Islet precursor cell (in vitro differentiated cells): ENCODE data around the gene CCDC92.
A peak's percentile ranks its signal among the peaks of the same experiment; 100 is the strongest.

Source experiments
- DNase-seq: peaks from one replicate; pipeline ENCODE4 v3.0.0-alpha.2; 2018

Gene CCDC92

DNA sequence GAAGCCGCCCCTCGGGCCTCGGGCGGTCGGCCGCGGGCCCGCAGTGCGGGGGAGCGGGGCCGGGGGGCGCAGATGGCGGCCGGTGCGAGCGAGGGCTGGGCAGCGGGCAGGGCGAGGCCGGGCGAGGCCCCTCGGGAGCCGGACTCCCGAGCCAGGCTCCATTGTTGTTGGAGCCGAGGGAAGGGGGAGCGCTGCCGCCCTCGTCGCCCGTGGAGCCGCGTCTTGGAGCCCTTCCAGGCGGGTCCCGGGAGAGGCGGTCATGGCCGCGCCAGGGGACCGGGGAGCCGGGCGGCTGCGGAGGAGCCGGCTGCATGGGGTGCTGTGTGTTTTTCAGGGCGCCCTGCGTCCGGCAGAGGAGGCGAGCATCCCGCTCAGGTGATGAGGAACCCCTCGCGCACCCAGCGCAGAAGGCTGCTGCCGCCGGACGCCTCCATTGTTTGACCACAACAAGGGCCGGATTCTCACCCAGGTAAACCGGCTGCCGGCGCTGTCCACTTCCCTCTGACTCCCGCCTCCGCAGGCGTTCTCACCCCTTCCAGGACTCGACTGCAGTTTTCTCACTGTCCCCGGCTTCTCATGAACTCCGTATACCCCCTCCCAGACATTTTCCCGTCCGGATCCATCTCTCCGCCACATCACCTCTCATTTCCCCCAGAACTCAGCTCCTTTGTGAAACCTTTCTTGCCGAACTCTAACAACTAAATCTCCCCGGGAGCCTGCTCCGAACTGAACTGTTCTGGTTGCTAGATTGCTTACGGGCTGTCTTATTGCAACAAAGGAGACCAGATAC is 1.1 kb upstream of the CCDC92 start:
- DNase-seq, result peak; percentile 85

DNA sequence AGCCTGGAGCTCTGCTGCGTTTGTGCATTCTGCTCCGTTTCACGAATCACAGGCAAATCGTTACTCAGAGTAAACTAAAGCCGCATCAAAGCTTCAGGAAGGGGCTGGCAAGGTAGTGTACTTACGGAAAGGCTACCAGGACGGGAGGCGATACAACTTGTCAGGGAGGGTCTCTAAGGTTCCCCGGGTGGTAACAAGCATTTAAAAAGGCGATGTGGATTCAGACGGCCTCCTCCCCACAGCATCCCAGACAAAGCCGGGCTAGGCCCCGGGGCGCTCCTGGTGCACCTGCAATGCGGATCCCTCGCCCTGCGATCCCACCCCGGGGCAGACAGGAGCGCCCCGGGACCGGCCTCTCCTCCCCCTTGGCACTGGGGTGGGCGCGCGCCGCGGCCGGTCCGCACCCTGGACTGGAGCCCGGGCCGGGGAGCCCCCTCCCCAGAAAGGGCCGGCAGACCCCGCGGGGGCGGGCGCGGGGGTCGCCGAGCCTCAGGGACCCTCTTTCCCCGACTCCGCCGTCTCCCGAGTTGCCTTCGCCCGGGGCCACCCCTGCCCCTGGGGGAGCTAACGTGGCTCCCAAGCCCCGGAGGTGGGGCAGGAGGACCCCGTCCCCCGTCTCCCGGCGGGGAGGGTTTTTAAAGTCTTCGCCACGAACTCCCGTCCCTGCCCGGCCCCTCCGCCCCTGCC is 718 bp downstream of the CCDC92 start:
- DNase-seq, result peak; percentile 79

DNA sequence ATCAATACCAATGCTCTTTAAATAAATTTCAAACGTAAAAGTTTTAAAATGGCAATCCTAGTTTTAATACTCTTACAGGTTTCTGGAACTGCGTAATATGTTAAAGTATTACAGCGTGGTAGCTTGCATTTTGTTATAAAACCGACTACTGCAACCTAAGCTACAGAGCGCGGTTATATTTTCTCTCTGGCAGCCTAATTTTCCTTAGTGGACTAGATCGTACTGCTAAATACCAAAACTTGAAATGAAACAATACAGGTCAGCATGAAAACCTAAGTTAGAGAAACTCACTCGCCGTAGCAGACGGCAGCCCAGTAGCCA is 1.2 kb downstream of the CCDC92 start:
- DNase-seq, result no peak

DNA sequence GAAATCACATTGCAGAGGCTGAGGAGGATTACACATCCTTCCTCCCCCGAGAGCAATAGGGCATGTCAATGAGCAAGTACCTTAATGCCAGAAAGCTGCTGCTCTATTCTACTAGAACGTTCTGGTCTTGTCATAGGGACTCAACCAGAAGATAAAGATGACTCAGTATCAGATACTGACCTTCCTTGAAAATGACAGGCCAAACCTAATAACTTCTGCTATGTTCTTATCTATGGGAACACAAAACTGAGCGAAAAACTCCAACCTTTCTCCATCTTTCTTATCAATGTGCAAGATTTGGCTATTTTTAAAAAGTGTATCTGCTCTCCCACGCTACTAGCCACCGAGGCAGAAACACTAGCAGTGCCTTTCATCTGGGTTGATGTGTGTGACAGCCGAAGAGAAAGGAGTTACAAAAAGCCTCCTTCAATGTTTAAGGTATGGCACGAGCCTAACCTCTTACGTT is 5.5 kb downstream of the CCDC92 start:
- DNase-seq, result no peak

DNA sequence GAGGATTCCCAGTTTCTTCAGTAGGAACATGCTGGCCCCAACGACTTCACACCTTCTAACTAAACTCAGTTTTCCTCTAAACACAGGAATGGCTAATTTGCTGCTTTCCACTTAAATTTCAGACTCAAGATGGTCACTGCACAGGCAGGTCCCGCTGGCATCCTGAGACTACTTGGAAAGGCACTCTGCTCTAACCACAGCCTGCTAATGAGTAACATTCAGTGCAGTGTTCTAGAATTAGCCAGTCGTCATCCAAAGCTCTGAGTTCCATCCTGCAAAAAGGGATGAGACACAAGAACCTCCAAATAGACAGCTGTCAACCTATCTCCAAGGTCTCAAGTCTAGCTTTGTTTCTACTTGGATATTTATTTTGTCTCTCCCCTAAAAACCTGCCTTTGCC is 6.0 kb downstream of the CCDC92 start:
- peak; percentile 49 for DNase-seq

DNA sequence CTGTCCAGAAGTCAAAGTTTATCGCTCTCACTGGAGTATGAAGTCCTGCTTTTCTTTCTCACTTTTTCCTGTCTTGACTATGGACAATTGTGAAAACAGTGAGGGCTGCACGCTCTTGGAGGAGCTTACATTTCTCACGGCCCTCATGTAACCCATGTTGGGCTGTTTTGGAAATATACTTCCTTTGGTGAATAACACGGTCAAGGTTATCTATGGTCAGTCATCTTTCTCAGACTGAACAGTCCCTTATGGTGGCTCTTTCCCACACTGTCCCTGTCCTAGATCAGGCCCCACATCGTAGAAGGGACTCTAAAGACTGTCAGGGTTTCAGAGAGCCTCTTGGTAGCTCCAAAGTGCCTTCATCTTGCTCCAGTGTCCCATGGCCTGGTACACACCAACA is 7.2 kb downstream of the CCDC92 start:
- DNase-seq, result peak; percentile 37

DNA sequence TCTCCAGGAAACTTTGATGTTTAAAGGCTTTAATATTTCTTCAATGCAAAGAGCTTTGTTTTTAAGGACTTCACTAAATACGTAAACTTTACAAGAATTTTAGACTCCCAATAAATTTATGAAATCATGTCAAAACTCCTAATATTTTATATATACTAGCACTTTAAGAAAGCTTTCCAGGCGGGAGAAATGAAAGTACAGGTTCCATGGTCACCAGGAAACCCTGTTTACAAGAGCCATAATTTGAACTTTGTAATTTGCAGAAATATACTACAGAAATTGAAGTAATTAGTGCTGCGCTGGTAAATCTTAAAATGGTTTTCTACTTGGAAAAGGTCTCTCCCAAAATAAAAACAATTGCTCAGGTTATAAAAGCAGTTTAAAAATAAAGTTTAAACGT is 8.8 kb downstream of the CCDC92 start:
- no peak for DNase-seq

DNA sequence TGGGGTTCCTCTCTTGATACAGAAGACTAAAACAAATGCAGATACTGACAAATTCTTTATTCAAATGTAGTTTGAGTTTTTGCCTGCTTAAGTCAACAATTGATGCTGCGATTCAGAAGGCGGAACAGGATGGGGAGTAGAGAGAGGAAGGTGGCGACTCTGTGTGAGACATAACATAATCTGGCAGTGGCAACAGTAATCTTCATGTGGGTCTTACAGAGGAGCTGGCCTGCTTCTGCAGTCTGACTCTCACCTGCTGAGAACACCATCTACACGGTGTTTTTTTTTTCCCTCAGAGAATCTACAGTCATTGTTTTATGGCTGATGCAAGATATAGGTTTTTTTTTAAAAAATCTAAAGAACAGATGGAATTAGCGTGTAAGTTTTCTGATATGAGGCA is 10.1 kb downstream of the CCDC92 start:
- no peak for DNase-seq

DNA sequence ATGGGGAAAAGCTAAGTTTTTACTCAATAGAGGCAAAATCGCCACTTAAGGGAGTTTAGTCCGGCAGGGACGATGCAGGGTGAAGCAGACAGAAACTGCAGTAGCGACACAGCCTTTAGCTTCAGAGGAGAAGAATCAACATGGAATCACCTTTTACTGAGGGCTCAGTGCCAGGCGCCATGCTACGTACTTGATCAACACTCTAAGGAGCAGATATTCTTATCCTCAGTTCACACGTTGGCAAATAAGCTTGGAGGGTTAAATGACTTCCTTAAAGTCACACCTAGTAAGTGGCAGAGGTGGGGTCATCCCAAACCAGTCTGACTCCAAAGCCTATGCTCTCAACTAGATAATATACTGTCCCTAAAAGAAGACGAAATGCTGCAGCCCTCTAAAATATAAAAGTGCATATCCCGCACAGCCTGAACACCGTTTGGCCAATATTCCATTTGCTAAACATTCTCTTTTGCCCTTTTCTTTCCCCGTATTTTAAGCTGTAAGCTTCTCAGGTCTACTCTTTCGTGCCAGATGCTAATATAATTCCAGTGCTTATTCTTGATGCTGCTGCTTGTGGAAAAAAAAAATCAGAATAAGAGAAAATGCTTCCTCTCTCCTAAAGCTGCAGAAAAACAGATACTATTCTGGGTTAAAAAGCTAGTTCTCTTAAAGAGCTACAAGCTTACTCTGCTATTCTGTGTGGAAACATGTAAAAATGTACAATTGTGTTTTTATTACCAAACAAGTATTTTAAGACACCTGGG is 10.9 kb downstream of the CCDC92 start:
- no peak for DNase-seq

DNA sequence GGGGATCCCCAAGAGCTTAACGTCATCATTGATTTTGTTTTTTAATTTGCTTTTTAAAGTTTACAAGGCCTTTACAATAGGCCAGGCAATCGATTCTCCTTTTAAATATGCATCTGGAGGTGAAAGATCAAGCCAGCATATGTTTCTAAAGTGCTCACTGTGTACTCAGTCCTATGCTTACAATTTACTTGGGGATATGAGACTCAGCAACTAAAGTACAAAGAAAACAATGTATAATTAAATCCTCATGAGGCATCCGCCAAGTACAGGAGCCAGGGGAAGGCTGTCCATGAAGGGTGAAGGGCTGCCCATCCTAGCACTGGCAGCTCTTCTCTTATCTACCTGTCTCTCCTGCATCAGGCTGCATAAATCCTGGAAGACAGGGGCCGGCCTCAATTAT is 11.8 kb downstream of the CCDC92 start:
- peak; percentile 37 for DNase-seq

DNA sequence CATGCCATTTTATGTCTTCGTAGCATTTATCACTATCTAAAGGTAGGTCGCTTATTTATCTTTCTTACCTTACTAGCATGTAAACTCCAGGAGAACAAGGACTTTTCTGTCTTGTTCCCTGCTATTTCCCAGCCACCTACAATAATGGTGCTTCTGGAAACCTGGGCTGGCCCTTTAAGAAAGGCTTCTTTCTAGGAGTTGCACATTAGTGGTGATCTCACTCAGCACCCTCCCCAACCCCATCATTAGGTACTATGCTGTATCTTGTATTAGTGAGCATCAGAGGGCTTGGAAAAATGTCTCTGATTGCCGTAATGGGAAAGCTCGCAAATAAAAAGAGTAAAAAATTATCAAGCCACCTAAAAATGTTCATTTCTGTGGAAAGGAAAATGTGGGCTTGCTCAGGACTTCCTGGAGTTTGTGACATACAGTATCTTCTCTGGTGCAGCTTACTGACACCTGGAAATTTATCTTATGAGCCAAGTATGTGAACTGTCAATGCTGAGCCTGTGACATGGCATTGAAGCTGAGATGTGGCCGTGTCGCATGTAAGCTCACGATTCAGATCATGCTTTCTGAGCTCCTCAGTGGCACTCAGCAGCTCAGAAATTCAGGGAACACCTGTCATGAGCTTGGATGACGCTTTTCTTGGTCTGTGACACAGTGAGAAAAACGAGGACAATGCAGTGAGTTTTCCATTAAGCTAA is 12.4 kb downstream of the CCDC92 start:
- DNase-seq, result peak; percentile 37

DNA sequence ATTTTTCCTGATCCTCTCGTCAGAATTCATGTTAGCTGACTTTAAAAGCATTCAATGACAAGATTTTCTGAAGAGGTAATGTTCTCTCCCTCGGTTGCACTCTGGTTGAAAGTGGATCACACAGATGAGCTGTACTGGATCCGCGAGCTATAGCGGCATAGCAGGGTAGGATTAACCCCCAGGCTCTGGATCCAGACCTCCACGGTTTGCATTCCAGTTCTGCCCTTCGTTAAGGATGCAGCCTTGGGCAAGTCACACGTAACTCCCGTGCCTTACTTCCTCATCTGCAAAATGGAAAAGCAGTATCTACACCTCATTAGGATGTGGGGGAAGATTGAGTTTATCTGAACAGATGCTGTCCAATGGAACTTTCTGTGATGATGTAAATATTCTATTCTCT is 13.8 kb downstream of the CCDC92 start:
- DNase-seq, result peak; percentile 76

DNA sequence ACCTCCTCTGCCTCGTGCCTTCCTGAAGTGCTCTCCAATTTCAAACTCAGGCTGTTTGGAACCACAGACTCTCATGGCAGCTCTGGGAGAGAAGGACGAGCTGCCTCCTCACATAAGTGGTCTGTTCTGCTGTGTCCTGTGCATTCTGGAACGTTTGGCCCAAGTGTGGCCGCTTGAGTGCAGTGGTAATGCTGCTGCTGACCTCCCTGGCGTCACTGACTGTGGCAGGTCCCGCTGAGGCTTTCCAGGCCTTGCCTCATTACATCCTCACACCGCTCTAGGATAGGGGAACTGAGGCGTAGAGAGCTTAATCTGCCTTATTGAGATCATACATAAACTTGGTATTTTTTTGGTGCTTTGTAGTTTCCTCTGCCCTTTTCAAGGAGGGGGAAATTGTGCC is 14.2 kb downstream of the CCDC92 start:
- peak; percentile 67 for DNase-seq

DNA sequence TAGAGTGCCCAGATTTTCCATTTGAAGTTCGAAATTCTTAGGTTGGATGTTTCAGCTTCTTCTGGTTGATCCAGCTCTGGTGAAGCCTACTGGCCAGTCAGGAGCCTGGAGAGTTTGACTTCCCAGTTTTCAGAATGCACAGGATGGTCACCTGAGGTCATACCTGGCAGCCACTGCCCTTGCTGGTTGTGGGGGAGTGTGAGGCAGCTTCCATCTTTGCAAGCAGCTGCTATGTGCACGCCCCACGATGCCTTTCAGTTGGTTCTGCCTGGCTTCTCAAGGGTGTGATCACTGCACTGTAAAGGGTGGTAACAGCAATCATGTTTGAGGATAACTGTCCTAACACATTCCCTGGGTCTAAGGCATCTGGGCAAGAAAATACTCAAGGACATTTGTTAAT is 15.4 kb downstream of the CCDC92 start:
- no peak for DNase-seq

DNA sequence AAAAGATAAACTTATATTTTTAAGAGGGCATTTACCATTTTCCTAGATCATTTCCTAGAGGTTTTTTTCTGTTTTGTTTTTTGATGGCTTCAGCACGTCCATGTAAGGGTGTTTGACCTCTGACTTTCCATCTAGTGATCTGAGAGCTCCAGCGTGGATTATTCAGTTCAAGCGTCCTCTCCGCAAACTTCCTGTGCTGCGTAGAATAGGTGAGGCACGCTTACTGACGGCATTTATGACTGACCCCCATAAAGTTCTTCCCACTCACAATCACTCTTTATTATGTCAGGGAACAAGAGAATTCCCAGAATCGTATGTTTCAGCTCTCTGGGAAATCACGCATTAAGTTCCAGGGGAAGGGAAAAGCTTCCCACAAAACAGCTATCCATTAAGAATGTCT is 16.4 kb downstream of the CCDC92 start:
- DNase-seq, result no peak

DNA sequence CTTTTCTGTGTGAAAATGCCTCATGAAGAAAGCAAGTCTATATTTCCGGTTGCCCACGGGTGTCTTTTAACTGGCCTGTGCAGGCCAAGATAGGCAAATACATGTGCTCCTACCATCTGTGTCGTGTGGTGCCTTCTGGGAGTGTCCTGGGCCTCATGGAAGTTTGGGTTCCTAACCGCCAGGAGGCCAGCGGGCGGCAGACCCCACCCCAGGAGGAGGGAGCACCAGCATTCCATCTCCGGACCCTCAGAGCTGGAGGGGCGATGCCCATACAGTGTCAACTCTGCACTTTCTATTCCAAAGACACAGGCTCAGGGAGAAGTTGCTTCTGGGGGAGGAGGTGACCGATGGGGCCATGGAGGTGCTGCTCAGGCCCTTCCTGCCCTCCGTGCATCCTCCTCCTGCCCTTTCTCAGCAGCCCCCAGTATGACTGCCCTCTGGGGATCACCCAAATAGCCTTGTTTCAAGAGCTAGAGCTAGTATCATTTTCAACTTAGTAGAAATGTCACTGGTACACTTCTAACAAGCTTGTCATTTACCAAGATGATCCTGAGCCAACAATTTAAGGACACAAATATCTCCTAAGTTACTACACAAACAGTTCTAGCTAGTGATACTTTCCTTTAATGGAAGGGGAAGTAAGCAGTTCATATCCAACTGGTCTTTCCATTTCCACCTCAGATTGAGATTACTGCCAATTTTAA is 17.8 kb downstream of the CCDC92 start:
- no peak for DNase-seq

DNA sequence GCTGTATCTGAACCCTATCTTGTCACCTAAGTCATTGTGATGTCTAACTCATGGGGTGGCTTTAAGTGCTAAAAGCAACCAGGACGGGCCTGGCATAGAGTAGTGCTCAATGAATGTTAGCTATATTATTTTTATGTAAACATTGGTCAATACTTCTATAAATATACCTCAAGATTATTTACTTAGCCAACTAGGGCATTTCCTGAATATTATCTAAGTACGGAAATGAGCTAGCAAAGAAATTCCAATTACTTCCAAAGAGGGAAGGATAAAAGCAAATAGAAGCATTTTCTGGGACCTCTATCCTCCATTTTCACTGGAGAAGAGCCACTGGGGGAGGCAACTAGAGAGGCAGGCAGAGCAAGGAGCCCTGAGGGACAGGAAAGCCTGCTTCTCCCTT is 20.6 kb downstream of the CCDC92 start:
- DNase-seq, result no peak

DNA sequence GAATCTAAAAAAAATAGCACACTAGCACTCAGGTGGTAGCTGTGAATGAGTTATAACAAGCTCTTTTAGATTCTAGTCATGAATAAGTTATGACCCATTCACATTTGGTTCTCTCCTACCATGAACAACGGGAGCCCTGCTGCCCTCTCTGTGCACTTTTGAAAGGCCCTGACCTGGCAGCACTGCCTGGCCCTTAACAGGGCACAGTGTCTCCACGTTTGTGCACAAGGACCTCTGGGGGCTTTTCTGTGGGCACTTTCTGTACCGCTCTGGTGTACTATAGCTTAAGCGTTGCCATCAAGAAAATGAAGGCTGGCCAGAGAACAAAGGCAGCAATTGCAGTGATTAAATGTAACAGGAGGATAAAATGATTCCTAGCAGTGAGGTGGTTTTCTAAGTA is 21.2 kb downstream of the CCDC92 start:
- no peak for DNase-seq

DNA sequence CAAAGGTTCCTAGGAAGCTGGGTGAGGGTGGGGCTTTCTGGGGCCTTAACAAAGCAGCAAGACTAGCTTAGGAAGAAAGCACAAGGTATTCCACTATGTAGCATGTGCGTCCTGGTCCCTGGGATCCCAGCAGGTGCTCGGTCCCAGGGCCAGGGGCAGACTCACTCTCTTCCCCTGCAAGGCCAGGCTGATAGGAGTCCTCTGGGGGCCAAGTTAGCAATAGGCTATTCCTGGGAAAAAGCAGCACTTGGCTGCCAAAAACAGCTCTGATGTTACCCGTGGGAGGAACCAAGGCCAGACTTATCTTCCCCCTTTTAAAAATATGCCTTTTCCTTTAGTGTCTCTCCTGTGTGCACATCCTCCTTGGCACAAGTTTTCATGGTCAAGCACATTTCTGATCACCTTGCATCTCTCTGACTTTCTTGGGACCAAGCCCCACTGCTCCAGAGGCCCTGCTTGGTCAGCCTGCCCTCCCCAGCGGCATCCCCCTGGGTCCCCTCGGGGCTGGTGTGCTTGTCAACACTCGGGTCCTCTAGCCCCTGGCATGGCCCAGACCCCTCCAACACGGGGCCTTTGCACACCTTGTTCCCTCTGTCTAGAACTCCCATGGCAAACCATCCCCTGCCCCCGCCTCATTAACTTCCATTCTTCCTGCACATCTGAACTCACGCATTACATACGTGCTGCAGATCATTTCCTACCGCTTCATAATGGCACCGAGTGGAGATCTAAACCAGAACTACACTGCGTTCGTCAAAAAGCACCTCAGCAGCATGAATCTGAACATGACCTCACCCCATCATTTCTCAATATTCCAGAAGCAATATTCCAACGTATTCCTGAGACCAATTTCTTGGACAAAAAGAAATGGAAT is 21.9 kb downstream of the CCDC92 start:
- DNase-seq, result no peak

DNA sequence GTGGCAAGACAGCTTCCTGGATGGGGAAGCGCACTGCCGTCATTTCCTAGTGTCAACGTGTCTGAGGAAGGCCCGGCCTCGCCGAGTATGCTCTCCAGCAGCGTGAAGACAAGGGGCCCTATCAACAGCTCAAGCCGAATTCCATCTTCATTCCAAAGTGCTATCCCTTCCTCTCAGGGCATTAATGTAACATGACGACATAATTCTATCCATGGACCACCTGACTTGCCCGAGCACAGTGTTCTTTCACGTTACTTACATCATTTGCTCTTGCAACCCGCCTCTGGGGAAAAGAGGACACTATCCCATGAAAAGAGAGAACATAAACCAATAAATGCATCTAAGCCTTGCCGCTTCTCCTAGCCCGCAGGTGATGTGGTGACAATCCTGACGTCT is 22.9 kb downstream of the CCDC92 start:
- DNase-seq, result no peak
